GM19463 (cell line): ENCODE measurements around the gene SIGLEC9.

Source experiments
- ATAC-seq: cut with Tn5 transposase; IDR thresholded peaks from one replicate; pipeline ENCODE4 v1.9.1; 2021; ENCODE audit warnings: mild to moderate bottlenecking, moderate library complexity; ENCODE audit not compliant: unreplicated experiment

Gene SIGLEC9

DNA sequence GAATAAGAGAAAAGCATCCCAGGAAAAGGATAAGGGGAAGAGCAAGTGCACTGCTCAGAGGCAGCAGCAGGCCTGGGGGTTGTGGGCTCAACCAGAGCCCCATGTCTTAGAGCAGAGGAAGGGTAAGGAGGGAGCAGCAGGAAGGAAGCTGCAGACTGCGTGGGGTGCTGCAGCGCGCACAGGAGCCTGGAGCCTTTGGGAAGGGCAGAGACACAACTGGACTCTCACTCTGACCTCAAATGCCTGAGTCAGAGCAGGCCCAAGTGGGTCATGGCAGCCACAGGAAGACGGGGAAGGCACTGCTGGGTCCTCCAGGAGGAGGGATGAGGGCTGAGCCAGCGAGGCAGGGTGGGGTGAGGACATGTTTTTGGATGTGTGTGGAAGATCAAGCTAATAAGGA lies 49.0 kb downstream of the SIGLEC9 start:
- no peak for ATAC-seq

GRCh38 chr19:51179256-51179655 lies 54.5 kb downstream of the SIGLEC9 start:
- ATAC-seq, result no peak
